Astrocyte (in vitro differentiated cells and primary cell): Measurements from ENCODE around the gene LDLRAD4. TPM values are rescaled to one million over a fixed set of nuclear protein-coding genes. Genes with fewer than 3 reads are reported as not detected.

Experiments
- DNase-seq: peaks from one replicate; pipeline ENCODE4 v3.0.0-alpha.2; 2010; ENCODE audit warnings: low read depth
- FAIRE-seq: peaks from 2 replicates; lab custom pipeline; 2011; peaks lifted over from hg19 to GRCh38; lab: Jason Lieb, UNC
- H2AFZ ChIP-seq: 2 replicates; pipeline ENCODE4 v1.6.0; 2012; ENCODE audit warnings: low read depth, low read length, inconsistent platforms
- H3K27ac ChIP-seq: 2 replicates; pipeline ENCODE4 v1.5.1; 2011; ENCODE audit warnings: low read depth, low read length, inconsistent platforms
- H3K27me3 ChIP-seq: 2 replicates; pipeline ENCODE4 v1.6.0; 2011; ENCODE audit warnings: low read length, inconsistent platforms; ENCODE audit not compliant: insufficient read depth
- H3K36me3 ChIP-seq: 2 replicates; pipeline ENCODE4 v1.5.1; 2011; ENCODE audit warnings: low read length, inconsistent platforms; ENCODE audit not compliant: insufficient read depth
- H3K4me1 ChIP-seq: 2 replicates; pipeline ENCODE4 v1.5.1; 2011; ENCODE audit warnings: low read length, inconsistent platforms; ENCODE audit not compliant: insufficient read depth
- H3K4me2 ChIP-seq: 2 replicates; pipeline ENCODE4 v1.6.0; 2012; ENCODE audit warnings: low read length, inconsistent platforms
- H3K4me3 ChIP-seq: 2 replicates; pipeline ENCODE4 v1.5.1; 2011; ENCODE audit warnings: low read depth, mild to moderate bottlenecking, low read length, inconsistent platforms; ENCODE audit not compliant: insufficient read depth
- H3K79me2 ChIP-seq: 2 replicates; pipeline ENCODE4 v1.6.0; 2012; ENCODE audit warnings: mild to moderate bottlenecking, low read length, inconsistent platforms; ENCODE audit not compliant: insufficient read depth
- H3K9ac ChIP-seq: 2 replicates; pipeline ENCODE4 v1.6.0; 2012; ENCODE audit warnings: mild to moderate bottlenecking, low read length, inconsistent platforms
- H3K9me3 ChIP-seq: 2 replicates; pipeline ENCODE4 v1.5.1; 2012; ENCODE audit warnings: low read depth, mild to moderate bottlenecking, low read length, inconsistent platforms; ENCODE audit not compliant: insufficient read depth
- H4K20me1 ChIP-seq: 2 replicates; pipeline ENCODE4 v1.6.0; 2012; ENCODE audit warnings: low read length, inconsistent platforms; ENCODE audit not compliant: insufficient read depth
- H3K27ac Mint-ChIP-seq: one replicate; pipeline ENCODE4 v1.8.0; 2021; ENCODE audit warnings: mild to moderate bottlenecking, mixed read lengths; ENCODE audit not compliant: unreplicated experiment
- H3K27me3 Mint-ChIP-seq: one replicate; pipeline ENCODE4 v1.8.0; 2021; ENCODE audit warnings: low read depth, mixed read lengths; ENCODE audit not compliant: unreplicated experiment
- H3K36me3 Mint-ChIP-seq: one replicate; pipeline ENCODE4 v1.8.0; 2021; ENCODE audit warnings: low read depth, mixed read lengths; ENCODE audit not compliant: unreplicated experiment
- H3K4me1 Mint-ChIP-seq: one replicate; pipeline ENCODE4 v1.8.0; 2021; ENCODE audit warnings: low read depth, mixed read lengths; ENCODE audit not compliant: unreplicated experiment
- H3K4me3 Mint-ChIP-seq: one replicate; pipeline ENCODE4 v1.8.0; 2021; ENCODE audit warnings: mild to moderate bottlenecking, moderate library complexity, mixed read lengths; ENCODE audit not compliant: unreplicated experiment
- H3K9me3 Mint-ChIP-seq: one replicate; pipeline ENCODE4 v1.8.0; 2021; ENCODE audit warnings: mild to moderate bottlenecking, mixed read lengths; ENCODE audit not compliant: unreplicated experiment
- CTCF ChIP-seq: IDR thresholded peaks from 2 replicates; pipeline ENCODE4 v1.5.1; 2011; ENCODE audit warnings: low read depth, mild to moderate bottlenecking, inconsistent platforms, low read length, moderate library complexity; ENCODE audit not compliant: insufficient read depth
- EZH2 ChIP-seq: IDR thresholded peaks from 2 replicates; pipeline ENCODE4 v1.6.1; 2012; ENCODE audit warnings: mild to moderate bottlenecking, low read length, inconsistent platforms; ENCODE audit not compliant: insufficient read depth
- total RNA-seq: library from RNA; stranded (reverse); gene quantifications from 2 replicates; pipeline ENCODE4 v1.2.1, GENCODE V29; 2021

LDLRAD4 gene
- total RNA-seq, 1 donor from 2014 or later: 26.0 TPM

GRCh38 chr18:13522256-13522655 lies 303.7 kb downstream of the LDLRAD4 start:
- no peak overlapping the region for H3K4me3 Mint-ChIP-seq
- Histone ChIP-seq H3K9me3 (no peaks in the 10 kb centered on the region), H3K4me3 (no peak overlapping the region), H2AFZ (no peak overlapping the region), H3K27me3 (peaks cover 2% of the 10 kb centered on the region), H3K27ac (no peak overlapping the region), H3K9ac (no peak overlapping the region), H3K4me2 (no peak overlapping the region), H3K36me3 (no peaks in the 10 kb centered on the region), H4K20me1 (no peaks in the 10 kb centered on the region), H3K79me2 (no peaks in the 10 kb centered on the region), H3K4me1 (no peaks in the 10 kb centered on the region)
- no peak overlapping the region for H3K27ac Mint-ChIP-seq
- no peak for TF ChIP-seq EZH2
- TF ChIP-seq CTCF: no peak
- peaks cover 19% of the 10 kb centered on the region for H3K36me3 Mint-ChIP-seq
- peaks cover 14% of the 10 kb centered on the region for H3K9me3 Mint-ChIP-seq
- H3K4me1 Mint-ChIP-seq: peaks cover 7% of the 10 kb centered on the region
- DNase-seq (no peak), FAIRE-seq (no peak)
- H3K27me3 Mint-ChIP-seq: peaks cover 3% of the 10 kb centered on the region

GRCh38 chr18:13522861-13523660 lies 304.5 kb downstream of the LDLRAD4 start:
- Histone ChIP-seq H3K36me3 (no peaks in the 10 kb centered on the region), H3K9ac (no peak overlapping the region), H3K4me1 (no peaks in the 10 kb centered on the region), H3K9me3 (no peaks in the 10 kb centered on the region), H2AFZ (no peak overlapping the region), H3K4me3 (no peak overlapping the region), H3K27me3 (peaks cover 2% of the 10 kb centered on the region), H3K4me2 (no peak overlapping the region), H3K27ac (no peak overlapping the region), H4K20me1 (no peaks in the 10 kb centered on the region), H3K79me2 (no peaks in the 10 kb centered on the region)
- peaks cover 11% of the 10 kb centered on the region for H3K9me3 Mint-ChIP-seq
- no peak overlapping the region for H3K4me3 Mint-ChIP-seq
- peaks cover 7% of the 10 kb centered on the region for H3K4me1 Mint-ChIP-seq
- H3K27ac Mint-ChIP-seq: no peak overlapping the region
- no peak for FAIRE-seq
- TF ChIP-seq EZH2 (no peak), CTCF (no peak)
- peaks cover 19% of the 10 kb centered on the region for H3K36me3 Mint-ChIP-seq
- DNase-seq: no peak
- H3K27me3 Mint-ChIP-seq: peaks cover 5% of the 10 kb centered on the region

- H3K9me3 Mint-ChIP-seq: peaks cover 4% of the 10 kb centered on the region
- Histone ChIP-seq H4K20me1 (no peaks in the 10 kb centered on the region), H3K36me3 (no peaks in the 10 kb centered on the region), H3K27me3 (peaks cover 2% of the 10 kb centered on the region), H3K4me3 (no peak overlapping the region), H2AFZ (no peak overlapping the region), H3K4me2 (no peak overlapping the region), H3K27ac (no peak overlapping the region), H3K4me1 (no peaks in the 10 kb centered on the region), H3K9ac (no peak overlapping the region), H3K79me2 (no peaks in the 10 kb centered on the region), H3K9me3 (no peaks in the 10 kb centered on the region)
- H3K4me1 Mint-ChIP-seq: peaks cover 7% of the 10 kb centered on the region
- DNase-seq (no peak), FAIRE-seq (no peak)
- H3K27ac Mint-ChIP-seq: no peak overlapping the region
- H3K27me3 Mint-ChIP-seq: peaks cover 6% of the 10 kb centered on the region
- H3K36me3 Mint-ChIP-seq: peaks cover 15% of the 10 kb centered on the region
- no peak for TF ChIP-seq CTCF
- no peak for TF ChIP-seq EZH2
- no peak overlapping the region for H3K4me3 Mint-ChIP-seq
These were observed 305.5 kb downstream of the LDLRAD4 start for GRCh38 chr18:13524054-13524453.
